GM04504 (cell line): ENCODE data around the gene PAX2.

Experiments
- DNase-seq: peaks from one replicate; pipeline ENCODE4 v3.0.0-alpha.2; 2012; ENCODE audit warnings: low read depth

PAX2 gene

GRCh38 chr10:100819424-100819823, 74.0 kb downstream of the PAX2 start:
- DNase-seq: no peak

GRCh38 chr10:100823194-100823593, 77.8 kb downstream of the PAX2 start:
- no peak for DNase-seq

- DNase-seq: no peak
Observed at GRCh38 chr10:100824886-100825285, 79.5 kb downstream of the PAX2 start.

- DNase-seq: no peak
Observed at GRCh38 chr10:100825325-100825875, 80.0 kb downstream of the PAX2 start.

- DNase-seq: no peak
Observed at GRCh38 chr10:100826031-100826651, 80.8 kb downstream of the PAX2 start.

GRCh38 chr10:100826661-100826982, 81.2 kb downstream of the PAX2 start:
- no peak for DNase-seq

- DNase-seq: no peak
Observed at GRCh38 chr10:100826983-100827818, 81.8 kb downstream of the PAX2 start.

- no peak for DNase-seq
Observed at GRCh38 chr10:100827819-100828737, 82.7 kb downstream of the PAX2 start.

- no peak for DNase-seq
Observed at GRCh38 chr10:100828738-100829096, 83.3 kb downstream of the PAX2 start.

GRCh38 chr10:100829097-100829870, 83.9 kb downstream of the PAX2 start:
- DNase-seq: no peak

GRCh38 chr10:100829933-100830727, 84.7 kb downstream of the PAX2 start:
- no peak for DNase-seq

GRCh38 chr10:100830728-100831111, 85.3 kb downstream of the PAX2 start:
- no peak for DNase-seq

GRCh38 chr10:100831742-100832141, 86.4 kb downstream of the PAX2 start:
- DNase-seq: no peak

GRCh38 chr10:100835810-100836209, 90.4 kb downstream of the PAX2 start:
- DNase-seq: no peak

GRCh38 chr10:100836891-100837290, 91.5 kb downstream of the PAX2 start:
- no peak for DNase-seq

GRCh38 chr10:100837300-100837699, 91.9 kb downstream of the PAX2 start:
- no peak for DNase-seq

GRCh38 chr10:100838986-100839385, 93.6 kb downstream of the PAX2 start:
- no peak for DNase-seq

GRCh38 chr10:100841528-100841927, 96.1 kb downstream of the PAX2 start:
- DNase-seq: no peak

GRCh38 chr10:100847440-100847839, 102.1 kb downstream of the PAX2 start:
- no peak for DNase-seq

- DNase-seq: no peak
Observed at GRCh38 chr10:100848770-100849169, 103.4 kb downstream of the PAX2 start.

- DNase-seq: no peak
Observed at GRCh38 chr10:100858261-100858660, 112.9 kb downstream of the PAX2 start.
